H1 (cell line): Measurements from ENCODE around the gene NEK10. TPM values are rescaled to one million over a fixed set of nuclear protein-coding genes. Genes with fewer than 3 reads are reported as not detected.

ENCODE experiments used
- PHF8 ChIP-seq: fragments of 200-600 bp; sonication (generic); conservative IDR thresholded peaks from 2 replicates; pipeline ENCODE4 v1.7.1; 2012; ENCODE audit warnings: low read depth, mild to moderate bottlenecking, inconsistent platforms, low read length, moderate library complexity
- YY1 ChIP-seq: IDR thresholded peaks from 2 replicates; pipeline ENCODE4 v1.6.1; 2011; ENCODE audit warnings: low read depth, mild to moderate bottlenecking, low read length
- polyA plus RNA-seq, 7 experiments: library from polyadenylated mRNA; depleted of rRNA in 3 of 7; stranded (reverse) in 5 of 7; unstranded in 2 of 7; fragments of >200 nt in 5 of 7; fragments of 200-250 nt in 2 of 7; gene quantifications; 1 replicate in 5 of 7; 2 replicates in 1 of 7; 4 replicates in 1 of 7; pipeline versions ENCODE4 v1.2.1 to v1.2.3, GENCODE V29; 2011 to 2013; ENCODE audit warnings: missing spikeins in 2 of 7, mixed read lengths in 2 of 7
- total RNA-seq: library from RNA; stranded (reverse); fragmentation: NEBNext Ultra II Directional; extraction: Animal tissue kit (Norgen Biotek cat#: 25700); gene quantifications from 2 replicates; pipeline ENCODE4 v1.2.1, GENCODE V29; 2021

The NEK10 gene
- total and polyA plus RNA-seq, 2 of the 8 experiments (the other 6 are each of a cell fraction or from before 2014, with no cell fraction given), result 0.18 to 0.50 TPM

DNA sequence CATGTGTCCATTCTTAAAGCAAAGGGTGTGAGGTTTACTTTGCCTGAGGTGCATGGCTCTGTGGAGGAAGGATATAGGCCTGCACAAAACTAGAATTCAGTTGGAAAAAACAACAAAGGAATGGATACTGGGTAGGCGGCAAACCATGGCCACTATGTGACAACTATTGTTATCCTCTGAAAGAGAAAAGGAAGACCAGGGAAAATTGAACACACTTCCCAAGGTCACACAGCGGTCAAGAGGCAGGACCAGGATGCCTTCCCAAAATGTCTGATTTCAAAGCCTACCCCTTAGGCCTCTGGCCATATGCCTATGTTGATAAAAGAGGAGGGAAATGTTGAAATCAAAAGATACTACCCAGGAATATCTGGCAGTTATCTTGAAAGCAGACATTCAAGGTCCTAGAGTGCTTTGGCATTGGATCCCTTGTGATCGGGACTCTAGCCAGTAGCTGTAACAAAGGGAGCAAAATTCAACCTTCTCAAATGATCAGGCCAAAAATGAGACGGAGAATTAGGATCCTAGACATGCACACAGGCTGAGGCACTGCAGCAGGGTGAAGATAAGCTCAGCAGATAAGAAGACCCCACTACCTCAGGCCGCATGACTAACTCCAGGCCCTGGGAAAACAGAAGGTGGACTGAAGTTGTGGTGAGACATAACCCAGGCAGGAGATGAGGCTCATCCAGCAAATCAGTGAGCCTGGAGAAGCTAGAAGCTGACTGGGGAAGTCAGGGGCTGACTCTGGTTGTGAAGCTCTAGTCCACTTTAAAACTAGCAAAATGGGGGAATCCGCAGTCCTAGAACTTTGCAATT is 292.2 kb downstream of the NEK10 start (continued):
- no peak for TF ChIP-seq YY1
- no peak for TF ChIP-seq PHF8
- TF ChIP-seq, all 59 proteins: peak for 0
